ENCODE results near the gene NMRK1.

The NMRK1 gene

DNA sequence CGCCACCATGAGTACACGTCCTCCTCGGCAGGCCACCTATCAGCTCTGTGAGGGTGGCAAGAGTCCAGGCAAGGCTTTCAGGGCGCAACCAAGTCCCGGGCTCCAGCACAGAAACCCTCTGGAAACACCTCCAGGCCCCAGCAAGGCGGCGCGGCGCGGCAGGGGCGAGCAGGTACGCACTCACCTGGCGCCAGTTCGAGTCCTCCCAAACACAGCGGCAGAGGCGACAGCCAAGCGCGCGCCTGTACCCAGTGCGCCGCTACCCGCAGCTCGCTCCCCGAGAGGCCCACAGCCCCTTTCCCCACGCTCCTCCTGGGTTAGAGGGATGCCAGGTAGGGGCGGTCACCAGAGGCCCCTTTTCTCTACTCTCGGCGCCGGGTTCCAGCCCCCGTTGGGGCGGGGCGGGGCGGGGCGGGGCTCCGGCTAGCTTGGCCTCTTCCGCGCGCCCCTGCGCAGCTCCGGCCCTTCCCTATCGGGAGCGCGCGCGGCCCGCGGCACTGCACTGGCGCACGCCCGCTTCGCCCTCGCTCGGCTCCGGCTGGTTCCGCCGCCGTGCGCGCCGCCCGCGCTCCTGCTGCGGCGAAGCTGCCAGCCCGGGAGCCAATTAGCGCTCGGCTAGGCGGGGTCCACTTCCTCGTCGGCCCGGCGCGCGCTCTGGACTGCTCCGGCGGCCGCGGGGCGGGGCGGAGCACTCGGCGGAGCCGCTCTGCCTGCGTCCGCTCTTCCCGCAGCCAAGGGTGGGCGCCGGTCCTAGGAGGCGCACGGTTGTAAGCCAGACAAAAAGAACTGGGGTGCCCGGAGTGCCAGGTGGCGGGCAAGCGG lies at the start of gene NMRK1, which contains the start of gene OSTF1:
NMRK1 (minus strand) TSS at position 332 of the 822 bp plus-strand sequence. CDS start 5,040 bp downstream, outside the sequence.
OSTF1 (plus strand) TSS at position 691 of the 822 bp plus-strand sequence. CDS start 179 bp downstream, outside the sequence.
- no peaks in the 10 kb centered on the region for H3K36me3 ChIP-seq (ENCODE audit: insufficient read depth, low read depth, low read length)
- H3K4me1 ChIP-seq (ENCODE audit: insufficient read depth, low read length) = peaks cover 16% of the 10 kb centered on the region
- peak within 1 kb of the TSS; percentile 51 for H3K27ac ChIP-seq (ENCODE audit: low read length)
- H3K4me3 ChIP-seq (ENCODE audit: low read length) = peak within 1 kb of the TSS; percentile 91
- peaks cover 14% of the 10 kb centered on the region; the same call in 1 of the 2 replicates for H3K27me3 ChIP-seq (ENCODE audit: insufficient read depth, low read length)
- H3K9ac ChIP-seq (ENCODE audit: low read depth, low read length) = peak within 1 kb of the TSS; percentile 87
- H3K9me3 ChIP-seq (ENCODE audit: insufficient read depth, low read depth, low read length) = no peaks in the 10 kb centered on the region

- no peaks in the 10 kb centered on the region for H3K27me3 ChIP-seq (ENCODE audit: insufficient read depth, low read length)
- peaks cover 5% of the 10 kb centered on the region; the same call in 1 of the 2 replicates for H3K4me1 ChIP-seq (ENCODE audit: insufficient read depth, low read length)
- no peaks in the 10 kb centered on the region for H3K36me3 ChIP-seq (ENCODE audit: insufficient read depth, low read depth, low read length)
Measured at GRCh38 chr9:75134495-75134894, 46.5 kb upstream of the NMRK1 start.

GRCh38 chr9:75133396-75133795 lies 45.4 kb upstream of the NMRK1 start:
- no peaks in the 10 kb centered on the region for H3K27me3 ChIP-seq (ENCODE audit: insufficient read depth, low read length)
- peaks cover 5% of the 10 kb centered on the region; the same call in 1 of the 2 replicates for H3K4me1 ChIP-seq (ENCODE audit: insufficient read depth, low read length)
- no peaks in the 10 kb centered on the region for H3K36me3 ChIP-seq (ENCODE audit: insufficient read depth, low read depth, low read length)
- no peak overlapping the region for H3K4me3 ChIP-seq (ENCODE audit: low read length)
- H3K27ac ChIP-seq (ENCODE audit: low read length) = no peak overlapping the region
- no peaks in the 10 kb centered on the region for H3K9me3 ChIP-seq (ENCODE audit: insufficient read depth, low read depth, low read length)
- H3K9ac ChIP-seq (ENCODE audit: low read depth, low read length) = no peak overlapping the region

More at GRCh38 chr9:75134495-75134894, 46.5 kb upstream of the NMRK1 start:
- H3K9me3 ChIP-seq (ENCODE audit: insufficient read depth, low read depth, low read length) = no peaks in the 10 kb centered on the region
- H3K27ac ChIP-seq (ENCODE audit: low read length) = no peak overlapping the region
- H3K4me3 ChIP-seq (ENCODE audit: low read length) = no peak overlapping the region
- no peak overlapping the region for H3K9ac ChIP-seq (ENCODE audit: low read depth, low read length)

GRCh38 chr9:75132244-75132643 lies 44.3 kb upstream of the NMRK1 start:
- Histone ChIP-seq H3K9ac (ENCODE audit: low read depth, low read length) (no peak overlapping the region), H3K9me3 (ENCODE audit: insufficient read depth, low read depth, low read length) (no peaks in the 10 kb centered on the region), H3K4me3 (ENCODE audit: low read length) (no peak overlapping the region), H3K27me3 (ENCODE audit: insufficient read depth, low read length) (no peaks in the 10 kb centered on the region), H3K36me3 (ENCODE audit: insufficient read depth, low read depth, low read length) (no peaks in the 10 kb centered on the region), H3K27ac (ENCODE audit: low read length) (no peak overlapping the region), H3K4me1 (ENCODE audit: insufficient read depth, low read length) (peaks cover 5% of the 10 kb centered on the region; the same call in 1 of the 2 replicates)

DNA sequence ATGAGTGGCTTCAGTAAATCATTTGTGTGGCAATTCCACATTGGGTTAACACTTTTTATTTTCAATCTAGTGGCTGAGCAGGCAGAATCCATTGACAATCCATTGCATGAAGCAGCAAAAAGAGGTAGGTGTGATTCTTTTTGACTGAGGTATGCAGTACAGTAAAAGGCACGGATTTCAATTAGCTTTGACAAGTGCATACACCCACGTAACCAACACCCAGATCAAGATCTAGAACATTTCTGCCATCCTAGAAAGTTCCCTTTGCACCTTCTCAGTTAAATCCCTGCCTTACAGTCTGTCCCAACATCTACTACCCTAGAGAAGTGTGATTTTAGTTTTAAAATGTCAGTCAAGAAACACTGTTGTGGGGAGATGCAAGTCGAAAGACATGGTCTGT lies 43.7 kb upstream of the NMRK1 start:
- Histone ChIP-seq H3K27ac (ENCODE audit: low read length) (no peak overlapping the region), H3K9me3 (ENCODE audit: insufficient read depth, low read depth, low read length) (no peaks in the 10 kb centered on the region), H3K27me3 (ENCODE audit: insufficient read depth, low read length) (no peaks in the 10 kb centered on the region), H3K36me3 (ENCODE audit: insufficient read depth, low read depth, low read length) (no peaks in the 10 kb centered on the region), H3K4me1 (ENCODE audit: insufficient read depth, low read length) (peaks cover 5% of the 10 kb centered on the region; the same call in 1 of the 2 replicates), H3K4me3 (ENCODE audit: low read length) (no peak overlapping the region), H3K9ac (ENCODE audit: low read depth, low read length) (no peak overlapping the region)

DNA sequence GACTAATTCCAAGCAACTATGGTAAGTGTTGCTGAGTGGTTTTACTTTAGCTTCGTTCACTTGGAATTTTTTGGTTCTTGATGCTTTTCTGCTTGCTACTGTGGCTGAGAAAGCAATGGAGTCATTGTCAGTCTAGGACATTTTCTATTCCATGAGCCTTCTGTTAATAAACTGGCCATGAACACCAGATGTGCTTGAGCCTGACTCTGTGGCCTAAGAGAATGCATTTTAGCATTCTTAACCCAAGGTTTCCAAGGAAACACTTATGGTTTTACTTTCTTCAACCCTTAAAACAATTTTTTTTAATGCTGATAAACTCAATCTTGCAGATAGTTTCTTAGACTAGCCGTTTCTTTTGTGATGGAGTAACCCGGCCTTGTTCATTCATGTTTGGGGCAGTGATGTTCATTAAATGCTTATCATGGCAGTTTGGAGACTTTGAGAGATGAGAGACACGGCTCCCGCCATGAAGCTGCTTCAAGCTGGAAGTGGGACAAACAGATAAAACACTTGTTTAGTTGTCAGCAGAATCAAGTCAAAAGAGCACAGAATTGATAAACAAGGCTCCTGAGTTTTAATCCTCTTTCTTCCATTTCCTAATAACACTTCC lies 42.8 kb upstream of the NMRK1 start:
- Histone ChIP-seq H3K4me3 (ENCODE audit: low read length) (no peak overlapping the region), H3K9me3 (ENCODE audit: insufficient read depth, low read depth, low read length) (no peaks in the 10 kb centered on the region), H3K27me3 (ENCODE audit: insufficient read depth, low read length) (no peaks in the 10 kb centered on the region), H3K9ac (ENCODE audit: low read depth, low read length) (no peak overlapping the region), H3K36me3 (ENCODE audit: insufficient read depth, low read depth, low read length) (no peaks in the 10 kb centered on the region), H3K4me1 (ENCODE audit: insufficient read depth, low read length) (peaks cover 5% of the 10 kb centered on the region; the same call in 1 of the 2 replicates), H3K27ac (ENCODE audit: low read length) (no peak overlapping the region)

- no peaks in the 10 kb centered on the region for H3K27me3 ChIP-seq (ENCODE audit: insufficient read depth, low read length)
- H3K4me3 ChIP-seq (ENCODE audit: low read length) = no peak overlapping the region
- H3K9me3 ChIP-seq (ENCODE audit: insufficient read depth, low read depth, low read length) = no peaks in the 10 kb centered on the region
- H3K9ac ChIP-seq (ENCODE audit: low read depth, low read length) = no peak overlapping the region
- H3K36me3 ChIP-seq (ENCODE audit: insufficient read depth, low read depth, low read length) = no peaks in the 10 kb centered on the region
- H3K27ac ChIP-seq (ENCODE audit: low read length) = no peak overlapping the region
- H3K4me1 ChIP-seq (ENCODE audit: insufficient read depth, low read length) = peaks cover 5% of the 10 kb centered on the region; the same call in 1 of the 2 replicates
Measured at GRCh38 chr9:75130172-75130571, 42.2 kb upstream of the NMRK1 start.

- peaks cover 5% of the 10 kb centered on the region; the same call in 1 of the 2 replicates for H3K4me1 ChIP-seq (ENCODE audit: insufficient read depth, low read length)
- no peaks in the 10 kb centered on the region for H3K36me3 ChIP-seq (ENCODE audit: insufficient read depth, low read depth, low read length)
- H3K27ac ChIP-seq (ENCODE audit: low read length) = no peak overlapping the region
- H3K27me3 ChIP-seq (ENCODE audit: insufficient read depth, low read length) = no peaks in the 10 kb centered on the region
- H3K9me3 ChIP-seq (ENCODE audit: insufficient read depth, low read depth, low read length) = no peaks in the 10 kb centered on the region
- H3K9ac ChIP-seq (ENCODE audit: low read depth, low read length) = no peak overlapping the region
- no peak overlapping the region for H3K4me3 ChIP-seq (ENCODE audit: low read length)
Measured at GRCh38 chr9:75128535-75128934, 40.6 kb upstream of the NMRK1 start.

DNA sequence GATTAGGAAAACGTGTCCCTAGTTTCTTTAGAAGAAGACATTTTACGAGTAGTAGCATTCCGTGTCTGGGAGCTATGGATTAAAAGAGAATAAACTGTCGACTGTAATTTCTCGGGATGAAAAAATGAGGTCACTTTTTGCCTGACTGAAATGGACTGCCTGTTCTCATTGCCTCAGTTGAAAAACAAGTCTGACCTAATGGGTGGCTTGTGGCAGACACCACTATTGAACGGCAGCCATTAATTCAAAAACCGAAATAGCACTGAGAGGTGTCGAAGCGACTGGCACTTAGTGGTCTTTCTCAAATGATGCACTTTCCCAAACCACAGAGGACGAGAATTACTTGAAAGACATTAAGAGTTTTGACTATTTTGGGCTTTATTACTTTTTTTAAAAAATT lies 35.7 kb upstream of the NMRK1 start:
- Histone ChIP-seq H3K36me3 (ENCODE audit: insufficient read depth, low read depth, low read length) (no peaks in the 10 kb centered on the region), H3K4me1 (ENCODE audit: insufficient read depth, low read length) (no peaks in the 10 kb centered on the region), H3K9me3 (ENCODE audit: insufficient read depth, low read depth, low read length) (no peaks in the 10 kb centered on the region), H3K4me3 (ENCODE audit: low read length) (no peak overlapping the region), H3K27ac (ENCODE audit: low read length) (no peak overlapping the region), H3K27me3 (ENCODE audit: insufficient read depth, low read length) (no peaks in the 10 kb centered on the region), H3K9ac (ENCODE audit: low read depth, low read length) (no peak overlapping the region)

DNA sequence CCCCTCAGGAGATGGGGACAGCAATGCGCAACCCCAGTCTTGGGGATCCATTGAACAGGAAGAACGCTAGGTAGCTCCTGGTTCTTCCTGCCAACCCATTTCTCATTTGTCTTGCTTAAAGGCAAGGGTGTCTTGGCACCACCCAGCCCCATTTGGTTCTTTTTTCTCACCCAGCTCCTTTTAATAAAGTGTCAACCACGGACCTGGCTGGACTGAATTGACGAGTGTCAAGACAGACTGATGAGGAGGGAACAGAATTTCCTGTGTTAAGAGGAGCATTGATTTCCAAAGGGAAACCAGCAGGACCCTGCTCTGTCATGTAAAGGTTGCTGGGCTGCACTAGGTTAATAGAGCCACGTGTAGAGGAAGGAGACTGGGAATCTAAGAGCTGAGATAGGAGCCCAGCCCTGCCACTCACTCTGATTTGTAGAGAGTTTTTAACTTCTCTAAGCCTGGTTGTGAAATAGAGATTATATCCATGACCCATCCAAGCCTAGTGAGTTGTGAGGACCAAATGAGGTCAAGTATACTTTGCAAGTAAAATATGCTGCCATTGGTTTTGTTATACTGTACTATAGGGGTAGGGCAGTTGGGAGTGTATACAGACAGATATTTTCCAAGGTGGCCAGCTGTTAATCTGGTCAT lies 34.1 kb upstream of the NMRK1 start:
- Histone ChIP-seq H3K36me3 (ENCODE audit: insufficient read depth, low read depth, low read length) (no peaks in the 10 kb centered on the region), H3K4me3 (ENCODE audit: low read length) (no peak overlapping the region), H3K9me3 (ENCODE audit: insufficient read depth, low read depth, low read length) (no peaks in the 10 kb centered on the region), H3K27me3 (ENCODE audit: insufficient read depth, low read length) (no peaks in the 10 kb centered on the region), H3K4me1 (ENCODE audit: insufficient read depth, low read length) (no peaks in the 10 kb centered on the region), H3K9ac (ENCODE audit: low read depth, low read length) (no peak overlapping the region), H3K27ac (ENCODE audit: low read length) (no peak overlapping the region)

DNA sequence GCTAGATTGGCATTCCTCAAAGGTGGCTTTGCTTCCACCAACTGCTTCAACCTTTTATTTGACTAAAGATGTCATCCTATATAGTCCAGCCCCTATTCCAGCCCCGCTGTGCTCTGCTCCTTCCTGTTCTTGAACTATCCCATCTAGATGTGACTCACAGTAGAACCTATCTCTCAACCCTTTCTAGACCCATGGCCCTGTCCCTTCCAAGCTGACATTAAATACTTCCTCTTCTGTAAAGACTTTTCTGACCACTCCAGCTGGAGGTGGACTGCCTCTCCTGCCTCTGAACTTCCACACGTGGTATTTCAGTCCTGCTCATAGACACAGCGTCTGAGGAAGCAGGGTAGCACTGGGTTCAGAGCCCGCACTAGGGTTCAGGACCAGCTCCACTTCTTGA lies 32.7 kb upstream of the NMRK1 start:
- H3K9ac ChIP-seq (ENCODE audit: low read depth, low read length) = no peak overlapping the region
- H3K4me1 ChIP-seq (ENCODE audit: insufficient read depth, low read length) = no peaks in the 10 kb centered on the region
- no peaks in the 10 kb centered on the region for H3K27me3 ChIP-seq (ENCODE audit: insufficient read depth, low read length)
- H3K36me3 ChIP-seq (ENCODE audit: insufficient read depth, low read depth, low read length) = no peaks in the 10 kb centered on the region
- no peaks in the 10 kb centered on the region for H3K9me3 ChIP-seq (ENCODE audit: insufficient read depth, low read depth, low read length)
- H3K4me3 ChIP-seq (ENCODE audit: low read length) = no peak overlapping the region
- no peak overlapping the region for H3K27ac ChIP-seq (ENCODE audit: low read length)
